ENCODE results near the gene ZNF598. TPM values are rescaled to one million over a fixed set of nuclear protein-coding genes. Genes with fewer than 3 reads are reported as not detected.

The ZNF598 gene
- total RNA-seq, 4 donors from 2014 or later = 37.0 to 83.1 (median 49.2) TPM

DNA sequence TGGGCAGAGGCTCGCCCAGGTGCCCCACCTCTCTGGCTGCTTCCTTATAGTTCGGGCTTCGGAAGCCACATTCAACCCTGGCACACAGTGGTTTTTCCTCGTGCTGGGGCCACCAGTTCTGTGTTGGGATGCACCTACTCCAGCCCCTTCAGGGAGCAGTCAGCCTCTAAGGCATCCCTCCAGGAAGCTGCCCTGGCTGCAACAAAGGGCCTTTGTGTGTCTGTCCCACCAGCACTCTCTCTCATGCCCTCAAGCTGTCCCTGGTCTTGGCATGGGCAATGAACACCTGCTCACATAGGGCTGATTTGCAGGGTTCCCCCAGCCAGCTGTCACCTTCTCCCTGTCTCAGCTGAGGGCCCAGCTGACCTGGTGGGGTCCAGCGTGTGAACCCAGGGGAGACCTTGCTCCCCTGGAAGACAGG lies 27.6 kb downstream of the ZNF598 start:
- peaks cover 0 to 46% (median 24%) of the 10 kb centered on the region in 4 donors for H3K4me1 ChIP-seq
- H3K9me3 ChIP-seq = no peaks in the 10 kb centered on the region
- no peak for DNase-seq (ENCODE audit: low spot score in 2 of 2)
- no peak overlapping the region for H3K4me3 ChIP-seq
- TF ChIP-seq, protein P1, sequence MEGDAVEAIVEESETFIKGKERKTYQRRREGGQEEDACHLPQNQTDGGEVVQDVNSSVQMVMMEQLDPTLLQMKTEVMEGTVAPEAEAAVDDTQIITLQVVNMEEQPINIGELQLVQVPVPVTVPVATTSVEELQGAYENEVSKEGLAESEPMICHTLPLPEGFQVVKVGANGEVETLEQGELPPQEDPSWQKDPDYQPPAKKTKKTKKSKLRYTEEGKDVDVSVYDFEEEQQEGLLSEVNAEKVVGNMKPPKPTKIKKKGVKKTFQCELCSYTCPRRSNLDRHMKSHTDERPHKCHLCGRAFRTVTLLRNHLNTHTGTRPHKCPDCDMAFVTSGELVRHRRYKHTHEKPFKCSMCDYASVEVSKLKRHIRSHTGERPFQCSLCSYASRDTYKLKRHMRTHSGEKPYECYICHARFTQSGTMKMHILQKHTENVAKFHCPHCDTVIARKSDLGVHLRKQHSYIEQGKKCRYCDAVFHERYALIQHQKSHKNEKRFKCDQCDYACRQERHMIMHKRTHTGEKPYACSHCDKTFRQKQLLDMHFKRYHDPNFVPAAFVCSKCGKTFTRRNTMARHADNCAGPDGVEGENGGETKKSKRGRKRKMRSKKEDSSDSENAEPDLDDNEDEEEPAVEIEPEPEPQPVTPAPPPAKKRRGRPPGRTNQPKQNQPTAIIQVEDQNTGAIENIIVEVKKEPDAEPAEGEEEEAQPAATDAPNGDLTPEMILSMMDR (IDR thresholded peaks at IDR 0.05) = no peak
- TF ChIP-seq EP300 (IDR thresholded peaks at IDR 0.05) = no peak
- no peak for TF ChIP-seq POLR2A (IDR thresholded peaks at IDR 0.05)
- 39 to 43% methylated on average over 5 of the region's 5 CpGs for WGBS, 2 donors
- H3K36me3 ChIP-seq = peaks cover 0 to 44% (median 13%) of the 10 kb centered on the region in 3 donors
- H3K27me3 ChIP-seq = peaks cover 0 to 54% of the 10 kb centered on the region in 2 donors
- no peak overlapping the region for H3K27ac ChIP-seq

DNA sequence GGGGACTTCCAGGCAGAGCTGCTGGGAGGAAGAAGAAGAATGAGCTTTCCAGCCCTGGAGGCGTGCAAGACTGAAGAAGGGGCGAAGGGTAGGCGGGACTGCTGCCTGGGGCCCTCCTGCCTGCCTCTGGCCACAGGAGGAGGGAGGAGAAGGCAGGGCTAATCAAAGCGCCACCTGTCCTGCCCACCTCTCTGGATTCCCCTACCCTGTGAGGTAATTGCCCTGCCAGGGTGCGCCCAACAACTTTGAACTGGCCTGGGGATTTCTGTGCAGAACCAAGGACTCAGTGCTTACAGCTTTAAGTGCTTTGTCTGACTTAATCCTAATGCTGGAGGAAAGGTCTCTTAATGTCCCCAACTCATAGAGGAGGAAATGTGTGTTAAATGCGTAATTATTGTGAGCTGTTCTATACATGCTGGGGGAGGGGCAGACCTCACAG lies 28.2 kb downstream of the ZNF598 start, which contains the start of gene NOXO1:
Gene NOXO1 (minus strand): TSS at position 72 of the 439 bp plus-strand sequence. CDS start 290 bp downstream, outside the sequence.
- WGBS, 2 donors = 25 to 27% methylated on average over 6 of the region's 6 CpGs
- no peak within 1 kb of the TSS for H3K27ac ChIP-seq
- no peaks in the 10 kb centered on the region for H3K9me3 ChIP-seq
- H3K4me3 ChIP-seq = no peak within 1 kb of the TSS
- TF ChIP-seq EP300 (IDR thresholded peaks at IDR 0.05) (no peak), POLR2A (IDR thresholded peaks at IDR 0.05) (no peak)
- TF ChIP-seq, protein P1 (IDR thresholded peaks at IDR 0.05) = no peak
- peaks cover 0 to 46% (median 24%) of the 10 kb centered on the region in 4 donors for H3K4me1 ChIP-seq
- H3K36me3 ChIP-seq = peaks cover 0 to 44% (median 19%) of the 10 kb centered on the region in 3 donors
- DNase-seq (ENCODE audit: low spot score in 2 of 2) = no peak
- peaks cover 0 to 55% of the 10 kb centered on the region in 2 donors for H3K27me3 ChIP-seq

DNA sequence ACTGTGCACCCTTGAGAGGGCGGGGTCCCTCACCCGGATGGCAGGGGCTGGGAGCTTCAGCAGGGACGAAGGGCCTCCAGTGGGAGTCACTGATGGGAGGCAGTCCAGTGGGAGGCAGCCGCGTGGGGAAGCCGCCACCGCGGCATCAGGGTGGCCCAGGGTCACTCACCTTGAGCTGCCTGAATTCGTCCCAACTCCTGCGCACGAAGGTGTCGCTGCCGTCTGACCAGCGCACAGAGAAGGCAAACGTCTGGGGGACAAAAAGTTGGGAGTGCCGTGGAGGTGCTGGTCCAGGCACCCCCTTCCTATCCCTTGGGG lies 28.9 kb downstream of the ZNF598 start:
- 12 to 23% methylated on average over 13 to 16 of the region's 16 CpGs for WGBS, 2 donors
- TF ChIP-seq POLR2A (IDR thresholded peaks at IDR 0.05) (no peak), EP300 (IDR thresholded peaks at IDR 0.05) (no peak)
- TF ChIP-seq, protein P1 (IDR thresholded peaks at IDR 0.05) = no peak

DNA sequence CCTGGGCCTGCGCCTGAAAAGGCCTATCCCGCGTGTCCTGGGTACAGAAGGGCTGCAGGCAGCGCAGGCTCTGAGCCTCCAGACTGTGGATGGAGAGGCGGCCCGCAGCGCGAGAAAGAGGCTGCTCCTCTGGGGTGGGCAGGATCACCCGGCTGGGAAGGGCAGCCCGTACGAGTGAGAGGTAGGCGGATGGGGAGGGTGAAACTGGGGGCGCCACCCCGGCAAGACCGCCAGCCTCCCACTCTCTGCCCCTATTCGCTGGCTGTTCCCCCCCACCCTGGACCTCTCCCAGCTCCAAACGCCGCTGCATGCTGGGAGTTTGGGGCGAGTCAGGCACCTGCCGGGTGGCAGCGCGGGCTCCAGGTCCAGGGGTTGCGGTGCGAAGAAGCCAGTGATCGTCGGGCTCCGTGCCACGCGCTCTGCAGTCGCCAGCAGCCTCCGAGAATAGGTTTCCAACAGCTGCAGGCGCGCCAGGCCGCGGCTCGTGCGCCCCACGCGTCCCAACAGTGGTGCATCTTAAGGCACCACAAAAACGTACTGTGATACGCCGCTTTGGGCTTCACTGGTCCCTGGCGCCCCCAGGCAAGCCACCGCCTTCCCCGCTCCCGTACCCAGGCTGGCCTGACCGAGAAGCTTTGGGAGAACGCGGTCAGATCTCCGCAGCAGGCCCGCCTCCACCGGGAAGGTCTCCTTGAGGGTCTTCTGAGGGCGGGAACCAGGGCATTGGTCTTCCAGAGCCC lies 29.4 kb downstream of the ZNF598 start:
- no peaks in the 10 kb centered on the region for H3K9me3 ChIP-seq
- H3K27ac ChIP-seq = no peak overlapping the region
- no peak overlapping the region for H3K4me3 ChIP-seq
- H3K36me3 ChIP-seq = peaks cover 0 to 44% (median 28%) of the 10 kb centered on the region in 3 donors
- DNase-seq (ENCODE audit: low spot score in 2 of 2) = no peak
- H3K4me1 ChIP-seq = peaks cover 0 to 40% (median 21%) of the 10 kb centered on the region in 4 donors
- peaks cover 0 to 55% of the 10 kb centered on the region in 2 donors for H3K27me3 ChIP-seq
- WGBS, 2 donors = 6 to 10% methylated on average over 33 to 40 of the region's 53 CpGs
- TF ChIP-seq EP300 (IDR thresholded peaks at IDR 0.05) (no peak), POLR2A (IDR thresholded peaks at IDR 0.05) (no peak)
- TF ChIP-seq, protein P1 (IDR thresholded peaks at IDR 0.05) = no peak

More for the DNA sequence above, 28.9 kb downstream of the ZNF598 start:
- Histone ChIP-seq H3K4me3 (no peak overlapping the region), H3K36me3 (peaks cover 0 to 44% (median 24%) of the 10 kb centered on the region in 3 donors), H3K27me3 (peaks cover 0 to 55% of the 10 kb centered on the region in 2 donors), H3K4me1 (peaks cover 0 to 45% (median 24%) of the 10 kb centered on the region in 4 donors), H3K27ac (no peak overlapping the region), H3K9me3 (no peaks in the 10 kb centered on the region)
- no peak for DNase-seq (ENCODE audit: low spot score in 2 of 2)
